NCI-H1417 treated with DMSO at 0.1 percent for 48 hours (cell line): ENCODE data around the gene PTPN14.
"Not testable (repeated sequence)": the region's sequence is repeated elsewhere in the genome, so short reads cannot be mapped to it uniquely, and the experiment has no call there.

Experiments
- DNase-seq: peaks from one replicate; lab custom pipeline; 2025; lab: John Stamatoyannopoulos, UW

The PTPN14 gene

GRCh38 chr1:214400131-214400530 is 151.3 kb downstream of the PTPN14 start:
- no peak for DNase-seq

GRCh38 chr1:214398490-214398889 is 152.9 kb downstream of the PTPN14 start:
- no peak for DNase-seq

- no peak for DNase-seq
Measured at GRCh38 chr1:214397497-214397896, 153.9 kb downstream of the PTPN14 start.

DNA sequence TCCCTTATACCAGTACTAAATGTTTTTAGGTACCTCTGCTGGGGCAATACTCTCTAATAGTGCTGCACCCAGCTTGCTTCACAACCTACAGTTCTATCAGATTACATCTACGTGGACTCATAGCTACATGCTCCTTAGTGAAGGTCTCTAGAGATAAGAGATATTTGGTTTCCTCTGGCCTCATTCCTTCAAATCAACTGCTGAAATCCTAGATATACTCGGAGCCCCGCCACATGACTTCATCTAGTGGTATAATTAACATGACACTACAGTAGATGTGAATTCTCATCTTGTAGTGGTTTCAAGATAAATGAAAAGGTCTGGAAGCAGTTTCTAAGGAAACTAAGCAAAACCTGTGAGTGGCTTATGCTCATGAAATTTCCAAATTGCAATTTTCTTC is 155.1 kb downstream of the PTPN14 start:
- no peak for DNase-seq

DNA sequence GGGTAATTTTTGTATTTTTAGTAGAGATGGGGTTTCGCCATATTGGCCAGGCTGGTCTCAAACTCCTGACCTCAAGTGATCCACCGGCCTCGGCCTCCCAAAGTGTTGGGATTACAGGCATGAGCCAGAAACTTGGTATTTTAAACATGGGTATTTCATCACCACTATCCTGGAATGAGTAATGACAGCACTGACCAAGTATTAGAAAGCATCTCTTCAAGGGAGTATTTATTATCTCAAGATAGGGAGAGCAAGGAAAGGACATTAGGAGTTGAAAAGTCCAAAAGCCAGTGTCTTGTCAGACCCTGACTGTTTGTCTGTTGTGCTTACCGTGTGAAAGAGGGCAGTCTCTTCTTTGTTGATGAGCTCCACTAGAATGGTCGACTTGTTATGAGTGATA is 156.8 kb downstream of the PTPN14 start:
- DNase-seq, result not testable (repeated sequence)

DNA sequence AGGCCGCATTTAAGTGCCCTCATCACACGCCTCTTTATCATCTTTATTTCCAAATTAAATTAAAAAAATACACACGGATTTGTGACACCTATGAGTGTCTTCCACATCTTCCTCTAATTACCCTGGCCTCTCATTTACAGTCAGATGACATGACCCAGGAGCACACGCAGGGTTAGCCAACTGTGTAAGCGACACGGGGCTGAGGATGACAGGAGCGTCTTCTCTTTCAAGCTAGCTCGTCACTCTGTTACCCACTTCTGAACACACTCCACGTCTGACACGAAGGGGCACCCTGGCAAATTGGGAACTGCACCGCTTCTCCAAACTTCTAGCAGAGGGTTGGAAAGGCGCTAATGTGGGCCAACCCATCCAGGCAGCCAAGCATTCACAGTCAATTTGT is 158.3 kb downstream of the PTPN14 start:
- no peak for DNase-seq

DNA sequence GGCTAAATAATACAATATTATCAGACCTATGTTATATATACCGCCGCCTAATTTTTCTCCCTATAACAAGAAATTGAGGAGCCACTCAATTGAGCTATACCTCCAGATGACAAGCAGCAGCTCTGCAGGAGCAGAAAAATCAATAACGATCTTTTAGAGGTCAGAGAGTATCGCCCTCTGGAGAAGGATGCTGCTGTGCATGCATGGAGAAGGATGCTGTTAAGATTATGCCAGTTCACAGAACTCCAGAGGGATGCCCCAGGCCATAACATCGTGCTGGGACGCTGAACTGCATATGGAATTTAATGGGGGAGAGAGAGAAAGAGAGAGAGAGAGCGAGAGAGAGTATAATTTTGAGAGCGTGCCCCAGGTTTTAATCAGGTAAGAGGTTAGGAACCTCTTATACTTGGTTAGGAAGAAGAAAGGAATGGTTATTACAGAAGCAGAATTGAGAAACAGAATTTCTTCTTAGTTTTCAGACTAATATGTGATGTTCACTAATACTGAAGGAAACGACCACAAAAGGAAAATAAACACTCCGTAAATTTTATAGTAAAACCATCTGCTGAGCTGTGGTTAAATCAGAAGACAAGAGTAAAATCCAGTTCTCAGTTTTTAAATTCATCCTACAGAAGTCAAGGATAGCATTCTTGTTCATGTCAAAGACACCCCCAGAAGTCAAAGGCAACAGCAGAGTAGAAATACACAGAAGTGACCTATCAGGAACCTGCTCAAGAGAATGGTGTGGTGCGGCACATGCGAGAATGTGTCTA is 159.3 kb downstream of the PTPN14 start:
- DNase-seq, result no peak

DNA sequence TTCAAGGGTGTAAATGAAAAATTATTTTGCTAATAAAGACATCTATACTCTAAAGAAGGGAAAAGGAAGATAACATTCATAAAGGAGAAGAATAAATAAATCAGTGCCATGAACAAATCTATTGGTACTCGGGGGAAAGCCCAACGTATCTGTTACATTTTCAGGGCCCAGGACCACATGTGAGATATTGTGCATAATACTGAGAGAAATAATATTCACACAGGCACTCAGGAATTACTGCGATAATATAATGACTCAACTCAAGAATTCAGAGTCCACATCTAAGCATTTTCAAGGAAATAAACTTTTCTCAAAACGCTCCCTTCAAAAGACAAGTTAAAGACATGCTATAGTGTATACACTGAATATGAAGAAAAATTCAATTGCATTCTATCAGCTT is 161.7 kb downstream of the PTPN14 start:
- DNase-seq, result no peak

DNA sequence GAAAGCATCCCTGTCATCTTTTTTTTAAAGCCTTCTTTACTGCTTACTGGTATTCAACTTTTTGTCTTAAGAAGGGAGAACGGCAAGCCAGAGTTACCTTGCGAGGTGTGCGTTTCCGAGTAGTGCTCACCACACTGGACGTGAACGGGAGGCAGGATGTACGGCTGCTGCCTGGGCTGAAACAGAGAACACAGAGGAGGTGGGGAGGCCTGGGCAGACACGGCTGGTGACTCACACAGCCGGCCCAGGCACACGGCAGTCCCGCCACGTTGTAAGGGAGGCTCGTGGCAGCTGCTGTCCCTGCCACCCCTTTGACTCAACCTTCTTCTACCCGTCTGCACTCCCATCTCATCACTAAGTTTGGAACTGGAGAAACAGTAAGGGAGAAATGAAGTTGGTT is 164.7 kb downstream of the PTPN14 start:
- no peak for DNase-seq

GRCh38 chr1:214386333-214386732 is 165.1 kb downstream of the PTPN14 start:
- no peak for DNase-seq

DNA sequence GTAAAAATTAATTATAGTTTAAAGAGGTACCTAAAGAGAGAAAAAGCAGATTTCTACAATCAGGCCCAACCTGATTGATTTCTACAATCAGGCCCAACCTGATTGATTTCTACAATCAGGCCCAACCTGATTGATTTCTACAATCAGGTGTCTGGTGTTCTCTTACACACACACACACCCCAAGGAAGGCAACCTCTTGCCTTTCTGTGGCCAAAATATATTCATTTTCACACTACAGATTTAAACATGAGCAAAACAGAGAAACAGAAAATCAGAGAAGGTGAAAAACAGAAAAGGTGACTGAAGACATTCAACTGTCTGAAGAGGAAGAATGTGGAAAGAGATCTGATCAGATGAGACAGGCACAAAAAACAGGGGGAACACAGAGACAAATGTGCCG is 166.0 kb downstream of the PTPN14 start:
- DNase-seq, result no peak

GRCh38 chr1:214384373-214385079 is 166.9 kb downstream of the PTPN14 start:
- DNase-seq, result no peak

DNA sequence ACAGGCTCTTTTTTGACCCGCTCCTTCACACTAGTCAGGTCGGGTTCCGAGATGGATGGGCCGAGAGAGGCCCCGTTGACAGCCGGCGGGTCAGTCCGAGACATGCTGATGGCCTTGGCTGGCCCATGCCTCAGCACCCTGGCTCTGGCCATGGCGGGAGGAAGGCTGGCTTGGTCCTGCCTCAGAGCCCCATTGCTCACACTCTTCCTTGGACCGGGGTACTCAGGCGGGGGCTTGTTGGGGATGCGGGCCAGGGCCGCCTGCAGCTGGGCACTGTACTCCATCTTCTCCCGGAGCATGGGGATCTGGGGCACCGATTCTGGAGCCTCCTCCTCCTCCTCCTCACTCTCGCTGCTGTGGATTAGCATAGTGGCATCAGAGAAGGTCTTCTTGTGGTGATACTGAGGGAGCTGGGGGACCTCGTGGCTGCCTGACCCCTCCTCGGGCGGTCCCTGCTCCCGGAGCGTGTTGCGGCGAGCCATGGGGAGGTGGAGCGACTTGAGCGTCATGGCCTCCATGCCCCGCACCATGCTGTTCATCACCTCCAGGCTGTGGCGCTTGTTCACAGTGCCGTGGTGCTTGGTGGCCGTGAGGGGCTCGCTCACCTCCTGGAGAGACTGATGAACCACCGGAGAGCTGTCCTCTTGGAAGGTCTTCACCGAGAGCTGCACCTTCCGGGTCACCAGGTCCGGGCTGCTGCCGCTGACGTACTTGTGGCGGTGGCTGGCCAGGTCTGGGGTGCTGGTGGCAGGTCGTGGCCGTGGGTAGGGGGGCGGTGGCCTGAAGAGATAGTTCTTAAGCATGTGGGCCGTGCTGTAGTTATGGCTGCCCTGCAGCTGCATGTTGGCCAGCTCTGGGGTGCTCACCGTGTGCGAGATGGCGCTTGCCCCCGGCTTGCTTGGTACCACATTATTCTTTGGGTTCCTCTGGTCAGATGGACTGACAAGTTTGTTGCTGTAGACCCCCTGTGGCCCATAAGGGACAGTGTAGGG is 167.7 kb downstream of the PTPN14 start:
- no peak for DNase-seq

DNA sequence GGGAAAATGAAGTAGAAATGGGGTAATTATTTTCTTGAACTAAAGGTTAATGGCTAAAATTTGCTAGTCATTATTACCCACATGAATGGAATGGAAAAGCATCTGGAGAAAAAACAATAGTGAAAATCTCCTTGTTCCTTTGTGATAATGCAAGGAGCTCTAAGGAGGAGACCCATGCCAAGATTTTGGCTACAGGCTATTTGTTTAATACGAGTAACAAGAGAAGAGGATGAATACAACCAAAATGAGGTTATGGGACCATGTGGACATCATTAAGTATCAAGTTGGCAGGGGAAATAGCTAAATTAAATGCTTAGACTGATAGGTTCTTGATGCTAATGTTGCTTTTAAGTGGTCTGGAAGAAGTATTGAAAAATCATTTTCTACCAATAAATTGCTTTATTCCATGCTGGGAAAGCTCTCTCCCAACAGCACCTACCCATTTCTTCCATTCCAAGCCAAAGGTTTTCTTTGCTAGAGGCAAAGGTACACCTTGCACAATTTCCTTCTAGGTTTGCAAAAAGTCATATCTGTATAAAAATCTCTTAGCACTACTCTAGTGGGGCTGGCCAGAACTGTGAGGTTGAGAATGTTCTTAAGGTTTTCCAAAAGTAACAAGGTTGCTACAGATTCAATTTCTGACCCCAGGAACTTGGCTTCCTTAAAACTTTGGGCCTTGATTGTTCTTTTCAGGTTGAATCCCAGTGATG is 170.3 kb downstream of the PTPN14 start:
- DNase-seq, result no peak

DNA sequence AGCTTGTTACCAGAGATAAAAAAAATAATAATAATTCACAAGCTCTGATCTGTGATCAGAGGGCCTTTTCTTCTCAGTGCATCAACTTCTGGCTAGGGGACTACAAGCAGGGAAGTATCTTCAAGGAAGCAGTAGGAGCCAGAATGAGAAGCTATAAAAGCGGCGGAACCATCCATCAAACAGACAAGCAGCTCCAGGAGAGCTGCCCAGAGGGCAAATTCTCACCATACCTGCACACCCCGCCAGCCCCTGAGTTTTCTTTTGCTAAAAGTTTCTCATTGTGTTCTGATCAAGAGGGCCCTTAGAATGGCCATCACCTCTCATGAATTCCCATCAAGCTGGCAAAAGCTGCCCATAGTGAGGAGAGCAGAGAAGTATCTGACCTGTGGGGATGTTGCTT is 171.0 kb downstream of the PTPN14 start:
- DNase-seq, result no peak

- DNase-seq, result no peak
Measured at GRCh38 chr1:214379236-214379970, 172.0 kb downstream of the PTPN14 start.

GRCh38 chr1:214378492-214378891 is 172.9 kb downstream of the PTPN14 start:
- no peak for DNase-seq

GRCh38 chr1:214377886-214378285 is 173.5 kb downstream of the PTPN14 start:
- DNase-seq, result no peak

DNA sequence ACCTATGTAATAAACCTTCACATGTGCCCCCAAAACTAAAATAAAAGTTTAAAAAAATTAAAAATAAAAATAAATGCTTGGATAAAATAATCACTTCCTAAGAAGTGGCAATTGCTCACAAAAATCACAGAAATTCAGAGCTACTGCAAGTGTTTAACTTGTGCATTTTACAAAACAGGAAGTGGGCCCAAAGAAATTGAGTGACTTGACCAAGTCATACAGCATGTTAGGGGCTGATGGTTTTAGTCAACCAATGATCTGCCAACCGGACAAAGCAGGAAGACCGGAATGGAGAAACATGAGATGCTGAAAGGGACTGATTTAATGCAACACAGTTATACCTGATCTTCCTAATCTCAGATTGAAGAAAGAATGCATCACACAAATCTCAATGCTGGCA is 173.9 kb downstream of the PTPN14 start:
- DNase-seq, result no peak

- DNase-seq, result no peak
Measured at GRCh38 chr1:214372092-214372491, 179.3 kb downstream of the PTPN14 start.

DNA sequence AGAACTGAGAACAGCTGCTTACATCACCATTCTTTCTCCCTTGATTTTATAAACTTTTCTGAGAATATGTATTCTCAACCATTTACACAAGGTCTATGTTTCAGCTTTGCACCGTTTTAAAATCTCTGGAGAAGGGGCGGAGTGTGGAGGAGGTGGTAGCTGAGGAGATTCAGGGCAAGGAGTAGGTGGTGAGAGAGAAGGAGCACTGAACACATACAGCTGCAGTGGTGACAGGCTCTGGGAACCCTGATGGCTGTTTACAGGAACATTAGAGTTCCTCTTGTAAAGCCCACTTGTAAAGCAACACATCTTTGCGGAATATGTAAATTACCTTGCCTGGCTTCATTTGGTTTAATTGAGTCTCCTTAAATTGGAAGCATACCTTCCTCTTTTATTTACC is 180.8 kb downstream of the PTPN14 start:
- no peak for DNase-seq
